HepG2 (cell line): ENCODE data around the gene BICRA. TPM values are rescaled to one million over a fixed set of nuclear protein-coding genes. Genes with fewer than 3 reads are reported as not detected.

ENCODE experiments used
- ATAC-seq: fragments of 200-7000 bp; cut with Tn5 transposase; 3 replicates; pipeline ENCODE4 v1.9.1; 2020; ENCODE audit warnings: mild to moderate bottlenecking, moderate library complexity
- BruUV-seq: library from RNA; stranded (reverse); fragments of 400-500 nt; replicated peaks from 2 replicates; lab custom pipeline; 2021; lab: Mats Ljungman, UMichigan
- CTCF ChIA-PET: fragments of 300-600 bp; formaldehyde crosslinking; extraction: SDS; loops from one replicate; lab custom pipeline; 2021; ENCODE audit warnings: low total read pairs, inconsistent platforms, low intra/inter-chr PET ratio; lab: Yijun Ruan, JAX
- POLR2A ChIA-PET: fragments of 350-600 bp; sonication (Branson Sonifier 250); formaldehyde crosslinking; loops from one replicate; lab custom pipeline; 2020; ENCODE audit warnings: antibody characterized with exemption, inconsistent platforms; lab: Yijun Ruan, JAX
- DNase-seq: peaks from one replicate; pipeline ENCODE4 v3.0.0-alpha.2; 2015; ENCODE audit warnings: low spot score
- FAIRE-seq: peaks from 3 replicates; lab custom pipeline; 2011; peaks lifted over from hg19 to GRCh38; lab: Jason Lieb, UNC
- H2AFZ ChIP-seq: one replicate; pipeline ENCODE4 v1.6.1; 2011; ENCODE audit warnings: low read length, inconsistent platforms
- H3K27ac ChIP-seq: fragments of 300-600 bp; 3 replicates; pipeline ENCODE4 v1.8.0; 2011; ENCODE audit warnings: mixed run types, mild to moderate bottlenecking, mixed read lengths, low read length, inconsistent platforms; ENCODE audit not compliant: insufficient read depth; ENCODE audit errors: extremely low read length
- H3K27me3 ChIP-seq, 2 experiments: fragments of 200-600 bp in 1 of 2; 2 replicates in 1 of 2; 3 replicates in 1 of 2; pipeline versions ENCODE4 v1.6.0 to v1.8.0; 2011; ENCODE audit warnings: low read length in 2 of 2, mild to moderate bottlenecking in 2 of 2, moderate library complexity in 2 of 2, inconsistent platforms in 1 of 2; ENCODE audit not compliant: insufficient read depth in 2 of 2, control insufficient read depth in 1 of 2
- H3K36me3 ChIP-seq, 2 experiments: fragments of 200-600 bp in 1 of 2; replicated peaks in 1 of 2; 2 replicates in 1 of 2; 3 replicates in 1 of 2; pipeline versions ENCODE4 v1.5.1 to v1.8.0; 2011; ENCODE audit warnings: low read length in 2 of 2, inconsistent platforms in 1 of 2; ENCODE audit not compliant: insufficient read depth in 2 of 2, control insufficient read depth in 1 of 2
- H3K4me1 ChIP-seq: 2 replicates; pipeline ENCODE4 v1.5.1; 2012; ENCODE audit warnings: low read length, inconsistent platforms; ENCODE audit not compliant: insufficient read depth
- H3K4me2 ChIP-seq: 2 replicates; pipeline ENCODE4 v1.6.0; 2011; ENCODE audit warnings: low read depth, low read length, inconsistent platforms
- H3K4me3 ChIP-seq, 3 experiments: fragments of 200-600 bp in 1 of 3; sonication (generic), shearing (Covaris generic) in 1 of 3; replicated peaks in 1 of 3; 2 replicates each; pipeline ENCODE4 v1.5.1; 2011 to 2016; ENCODE audit warnings: low read length in 3 of 3, inconsistent platforms in 2 of 3, low read depth in 2 of 3, mild to moderate bottlenecking in 2 of 3, control low read depth in 1 of 3, mixed read lengths in 1 of 3; ENCODE audit not compliant: insufficient read depth in 1 of 3
- H3K79me2 ChIP-seq: one replicate; pipeline ENCODE4 v1.6.1; 2011; ENCODE audit warnings: low read length, inconsistent platforms; ENCODE audit not compliant: insufficient read depth
- H3K9ac ChIP-seq: 2 replicates; pipeline ENCODE4 v1.6.0; 2011; ENCODE audit warnings: mild to moderate bottlenecking, low read depth, low read length, inconsistent platforms; ENCODE audit not compliant: insufficient read depth
- H3K9me3 ChIP-seq: 2 replicates; pipeline ENCODE4 v1.5.1; 2012; ENCODE audit warnings: mild to moderate bottlenecking, low read length
- H4K20me1 ChIP-seq: 2 replicates; pipeline ENCODE4 v1.6.0; 2011; ENCODE audit warnings: inconsistent platforms, mild to moderate bottlenecking, low read length, moderate library complexity; ENCODE audit not compliant: insufficient read depth
- HNRNPUL1 ChIP-seq: fragments of 200-400 bp; formaldehyde crosslinking; IDR thresholded peaks from 2 replicates; pipeline ENCODE4 v1.6.1; 2017; ENCODE audit warnings: low read depth, mild to moderate bottlenecking, low read length, moderate library complexity
- MAZ ChIP-seq, 2 experiments: sonication (generic) in 1 of 2; formaldehyde crosslinking in 1 of 2; IDR thresholded peaks; 2 replicates each; pipeline versions ENCODE4 v1.5.0 to v1.6.1; 2012 to 2020; ENCODE audit warnings: low read depth in 2 of 2, mild to moderate bottlenecking in 2 of 2, borderline replicate concordance in 1 of 2, improper control_type of control experiment in 1 of 2, low read length in 1 of 2, missing genetic modification reagents in 1 of 2, moderate library complexity in 1 of 2
- SAP130 ChIP-seq: IDR thresholded peaks from 2 replicates; pipeline ENCODE4 v1.6.1; 2016; ENCODE audit warnings: low read depth
- SIX4 ChIP-seq: sonication (generic); formaldehyde crosslinking; IDR thresholded peaks from 2 replicates; pipeline ENCODE4 v1.4.0; 2020; ENCODE audit warnings: missing genetic modification reagents
- ZFAT ChIP-seq: sonication (generic); formaldehyde crosslinking; conservative IDR thresholded peaks from 2 replicates; pipeline ENCODE4 v1.8.1; 2023; ENCODE audit warnings: missing genetic modification reagents, inconsistent platforms
- ZKSCAN1 ChIP-seq: fragments of 150-350 bp; IDR thresholded peaks from 2 replicates; pipeline ENCODE4 v1.6.1; 2014; ENCODE audit warnings: low read length
- ZMYM3 ChIP-seq: sonication (generic); formaldehyde crosslinking; IDR thresholded peaks from 2 replicates; pipeline ENCODE4 v1.5.1; 2020; ENCODE audit warnings: mild to moderate bottlenecking, missing genetic modification reagents
- ZNF430 ChIP-seq: sonication (generic); formaldehyde crosslinking; IDR thresholded peaks from 2 replicates; pipeline ENCODE4 v1.9.0; 2021; ENCODE audit warnings: mild to moderate bottlenecking, missing genetic modification reagents
- ZNF646 ChIP-seq: sonication (generic); formaldehyde crosslinking; IDR thresholded peaks from 2 replicates; pipeline ENCODE4 v1.9.0; 2021; ENCODE audit warnings: mild to moderate bottlenecking, missing genetic modification reagents
- WGBS: methylation state at CpG from one replicate; pipeline ENCODE4 v1.1.6; 2017; ENCODE audit warnings: low lambda C conversion rate; 5-methylcytosine and 5-hydroxymethylcytosine counted together
- in situ Hi-C: cut with HindIII; loops from 2 replicates; pipeline ENCODE4 v1.10.0; 2017; ENCODE audit warnings: low pct_unique_long_range_greater_than_20kb; ENCODE audit not compliant: extremely low pct_ligation_motif_present
- intact Hi-C: fragments of 100-400 bp; cut with micrococcal nuclease; formaldehyde crosslinking; loops from one replicate; pipeline ENCODE4 v1.10.0; 2022; ENCODE audit not compliant: unreplicated experiment
- polyA plus RNA-seq, 8 experiments: library from polyadenylated mRNA; depleted of rRNA in 3 of 8; stranded (reverse) in 7 of 8; unstranded in 1 of 8; fragments of >200 nt; fragmentation: Illumina TruSeq in 4 of 8; extraction: Trizol in 4 of 8; gene quantifications; 2 replicates each; pipeline versions ENCODE4 v1.2.1 to v1.2.3, GENCODE V29; 2011 to 2016; ENCODE audit warnings: low read depth in 4 of 8, missing spikeins in 1 of 8, mixed read lengths in 1 of 8; ENCODE audit not compliant: insufficient read depth in 1 of 8
- total RNA-seq, 5 experiments: library from RNA; depleted of rRNA; stranded (reverse); fragments of >200 nt; fragmentation: Illumina TruSeq; extraction: Trizol; gene quantifications; 2 replicates each; pipeline ENCODE4 v1.2.3, GENCODE V29; 2016; ENCODE audit warnings: low read depth in 1 of 5

Gene BICRA
- total and polyA plus RNA-seq, 2 of the 13 experiments (the other 11 are each of a cell fraction or from before 2014, with no cell fraction given) = 0.55 to 0.71 TPM

DNA sequence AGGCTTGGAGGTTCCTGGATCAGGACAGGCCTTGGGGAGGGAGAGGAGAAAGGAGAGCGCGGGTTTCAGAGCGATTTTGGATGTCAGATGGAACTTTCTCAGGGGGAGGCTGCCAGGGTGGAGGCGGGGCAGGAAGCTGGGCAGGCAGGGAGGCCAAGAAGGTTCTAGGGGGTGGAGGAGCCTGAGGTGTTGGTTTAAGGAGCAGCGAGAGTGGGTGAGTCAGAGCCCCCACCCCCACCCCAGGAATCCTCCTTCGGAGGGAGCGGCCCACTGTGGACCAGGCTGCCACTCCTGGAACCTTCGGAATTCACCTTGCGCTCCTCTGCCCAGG lies 120.5 kb downstream of the BICRA start:
- Histone ChIP-seq H3K36me3 (no peaks in the 10 kb centered on the region), H3K4me2 (peak overlapping the region; percentile 65), H4K20me1 (no peaks in the 10 kb centered on the region), H3K79me2 (no peaks in the 10 kb centered on the region), H3K9me3 (no peaks in the 10 kb centered on the region), H3K4me3 (peak overlapping the region in 2 of 3 experiments; percentile 20 to 50; a peak in 3 of 6 replicates), H3K9ac (peak overlapping the region; percentile 12; the same call in 1 of the 2 replicates), H2AFZ (no peak overlapping the region), H3K27me3 (no peaks in the 10 kb centered on the region), H3K27ac (peak overlapping the region; percentile 54), H3K4me1 (peaks cover 41% of the 10 kb centered on the region)
- ATAC-seq (peak; percentile 30), FAIRE-seq (no peak), DNase-seq (no peak)
- ChIA-PET CTCF (no interaction called here), POLR2A (no interaction called here)
- TF ChIP-seq ZFAT (CRISPR knock-in tag) = no peak
- peak; percentile 35; the same call in 1 of the 2 replicates for TF ChIP-seq MAZ (IDR thresholded peaks at IDR 0.05; ENCODE audit: borderline replicate concordance, low read depth, low read length)
- TF ChIP-seq MAZ (CRISPR knock-in tag; IDR thresholded peaks at IDR 0.05; ENCODE audit: low read depth) = no peak
- no peak for TF ChIP-seq ZNF430 (CRISPR knock-in tag)
- no TSS peak for BruUV-seq
- in situ Hi-C loops = no loop called here
- 30% methylated on average over 8 of the region's 9 CpGs for WGBS
- intact Hi-C loops = no loop called here

DNA sequence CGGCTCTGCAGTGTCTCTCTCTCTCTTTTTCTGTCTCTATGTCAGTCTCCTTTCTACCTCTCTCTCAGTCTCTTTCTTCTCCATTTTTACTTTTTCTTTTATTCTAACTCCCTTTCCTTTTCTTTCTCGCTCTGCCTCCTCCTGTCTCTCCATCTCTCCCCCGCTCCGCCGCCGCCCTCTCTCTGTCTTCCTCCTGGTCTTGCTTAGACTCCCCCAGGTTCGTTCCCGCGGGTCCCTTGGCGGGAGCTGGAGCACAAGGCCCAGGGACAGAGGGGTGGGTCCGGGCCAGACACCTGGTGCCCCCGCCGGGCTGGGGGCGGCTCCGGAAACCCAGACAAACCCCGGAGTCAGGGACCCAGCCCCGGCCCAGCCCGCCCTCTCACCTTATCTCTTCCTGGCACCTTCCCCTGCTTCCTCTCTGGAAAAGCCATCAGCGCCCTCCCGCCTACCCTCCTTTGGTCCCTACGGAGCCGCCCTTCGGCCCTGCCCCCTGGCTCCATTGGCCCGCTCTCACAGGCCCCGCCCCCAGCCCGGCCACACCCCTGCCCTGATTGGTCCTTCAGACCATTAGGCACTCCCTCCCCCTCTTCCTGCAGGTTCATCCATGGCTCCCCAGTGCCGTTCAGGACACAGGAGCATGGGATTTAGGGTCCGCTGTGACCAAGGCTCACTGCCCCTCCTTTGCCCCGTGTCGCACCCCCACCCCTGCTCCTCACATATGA lies 121.0 kb downstream of the BICRA start:
- ATAC-seq = peak; percentile 82
- intact Hi-C loops = no loop called here
- Histone ChIP-seq H4K20me1 (no peaks in the 10 kb centered on the region), H3K4me1 (peaks cover 41% of the 10 kb centered on the region), H3K27me3 (no peaks in the 10 kb centered on the region), H3K4me2 (peak overlapping the region; percentile 65), H3K9ac (no peak overlapping the region), H2AFZ (no peak overlapping the region), H3K4me3 (peak overlapping the region; percentile 26 to 50 (median 43); a peak in 4 of 6 replicates), H3K36me3 (no peaks in the 10 kb centered on the region), H3K27ac (no peak overlapping the region), H3K79me2 (no peaks in the 10 kb centered on the region), H3K9me3 (no peaks in the 10 kb centered on the region)
- no TSS peak for BruUV-seq
- WGBS = 30% methylated on average over 27 of the region's 30 CpGs
- peak; percentile 57 for DNase-seq
- in situ Hi-C loops = no loop called here
- POLR2A ChIA-PET = no interaction called here
- CTCF ChIA-PET = interaction anchor here (0.7 kb wide), 1 partner anchor 1382 kb away, joined by 3 read pairs; no protein-coding TSS in a partner anchor
- FAIRE-seq = no peak
- peak; percentile 36; the same call in 1 of the 2 replicates for TF ChIP-seq SAP130 (CRISPR knock-in tag)
- TF ChIP-seq SIX4 = no peak
- no peak for TF ChIP-seq ZNF646 (CRISPR knock-in tag)
- peak; percentile 72 for TF ChIP-seq ZMYM3 (CRISPR knock-in tag)
- TF ChIP-seq ZKSCAN1 = no peak
- no peak for TF ChIP-seq HNRNPUL1
